HG02571 (cell line): ENCODE measurements around the gene UPB1.
A peak's percentile ranks its signal among the peaks of the same experiment; 100 is the strongest.
"Not testable (repeated sequence)": the region's sequence is repeated elsewhere in the genome, so short reads cannot be mapped to it uniquely, and the experiment has no call there.

Source experiments
- ATAC-seq: cut with Tn5 transposase; IDR thresholded peaks from one replicate; pipeline ENCODE4 v1.9.1; 2021; ENCODE audit warnings: mild to moderate bottlenecking, moderate library complexity; ENCODE audit not compliant: unreplicated experiment

The UPB1 gene

DNA sequence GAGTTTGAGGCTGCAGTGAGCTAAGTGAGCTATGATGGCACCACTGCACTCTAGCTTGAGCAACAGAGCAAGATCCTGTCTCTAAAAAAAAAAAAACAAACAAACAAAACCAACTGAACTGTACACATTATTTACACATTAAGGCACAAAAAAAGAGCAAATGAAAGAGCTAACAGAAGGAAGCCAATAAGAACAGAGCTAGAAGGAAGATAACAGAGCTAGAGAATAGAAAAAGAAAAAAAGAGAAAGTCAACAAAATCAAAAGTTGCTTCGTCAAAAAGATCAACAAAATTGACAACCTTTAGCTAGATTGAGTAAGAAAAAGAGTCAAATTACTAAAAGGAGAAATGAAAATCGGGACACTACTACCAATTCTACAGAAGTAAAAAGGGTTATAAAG lies 34.8 kb downstream of the UPB1 start:
- ATAC-seq: no peak

GRCh38 chr22:24530968-24531367 lies 35.8 kb downstream of the UPB1 start:
- ATAC-seq: not testable (repeated sequence)

DNA sequence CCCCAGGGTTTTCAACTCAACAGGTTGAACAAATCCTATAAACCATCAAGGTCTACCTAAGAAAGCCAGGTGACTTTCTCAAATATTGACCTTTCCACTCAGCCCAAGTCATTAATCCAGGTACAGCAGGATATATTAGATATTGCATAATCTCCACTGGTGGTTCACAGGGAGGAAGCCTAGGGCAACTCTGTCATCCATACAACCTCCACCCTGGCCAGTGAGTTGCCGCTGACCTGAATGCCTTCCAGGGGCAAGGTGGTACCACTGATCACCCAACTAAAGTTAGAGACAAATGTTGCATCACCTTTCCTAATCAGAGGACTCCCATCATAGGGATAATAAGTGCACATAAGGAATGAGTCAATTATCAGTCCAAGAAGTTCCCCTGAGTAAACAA lies 36.9 kb downstream of the UPB1 start:
- ATAC-seq: no peak

- no peak for ATAC-seq
Measured at GRCh38 chr22:24535348-24535747, 40.2 kb downstream of the UPB1 start.

- ATAC-seq: no peak
Measured at GRCh38 chr22:24536089-24536488, 41.0 kb downstream of the UPB1 start.

DNA sequence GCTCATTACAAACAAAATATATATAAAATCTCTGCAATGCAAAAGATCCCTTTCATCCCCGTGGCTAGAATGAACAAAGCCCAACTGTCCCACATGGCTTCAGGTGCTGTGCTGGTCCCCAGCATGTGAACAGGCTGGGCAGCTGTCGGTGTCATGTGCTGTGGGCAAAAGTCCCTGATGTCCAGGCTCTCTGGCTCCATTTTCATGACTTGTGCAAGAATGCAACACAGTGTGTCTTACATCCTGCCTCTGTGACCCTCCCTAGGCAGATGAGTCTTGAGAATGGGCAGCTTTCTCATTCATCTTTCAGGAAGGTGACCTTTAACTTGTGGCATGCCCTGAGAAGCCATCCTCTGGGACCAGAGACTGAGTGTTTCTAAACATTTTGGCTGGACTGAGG lies 45.3 kb downstream of the UPB1 start:
- ATAC-seq: no peak

DNA sequence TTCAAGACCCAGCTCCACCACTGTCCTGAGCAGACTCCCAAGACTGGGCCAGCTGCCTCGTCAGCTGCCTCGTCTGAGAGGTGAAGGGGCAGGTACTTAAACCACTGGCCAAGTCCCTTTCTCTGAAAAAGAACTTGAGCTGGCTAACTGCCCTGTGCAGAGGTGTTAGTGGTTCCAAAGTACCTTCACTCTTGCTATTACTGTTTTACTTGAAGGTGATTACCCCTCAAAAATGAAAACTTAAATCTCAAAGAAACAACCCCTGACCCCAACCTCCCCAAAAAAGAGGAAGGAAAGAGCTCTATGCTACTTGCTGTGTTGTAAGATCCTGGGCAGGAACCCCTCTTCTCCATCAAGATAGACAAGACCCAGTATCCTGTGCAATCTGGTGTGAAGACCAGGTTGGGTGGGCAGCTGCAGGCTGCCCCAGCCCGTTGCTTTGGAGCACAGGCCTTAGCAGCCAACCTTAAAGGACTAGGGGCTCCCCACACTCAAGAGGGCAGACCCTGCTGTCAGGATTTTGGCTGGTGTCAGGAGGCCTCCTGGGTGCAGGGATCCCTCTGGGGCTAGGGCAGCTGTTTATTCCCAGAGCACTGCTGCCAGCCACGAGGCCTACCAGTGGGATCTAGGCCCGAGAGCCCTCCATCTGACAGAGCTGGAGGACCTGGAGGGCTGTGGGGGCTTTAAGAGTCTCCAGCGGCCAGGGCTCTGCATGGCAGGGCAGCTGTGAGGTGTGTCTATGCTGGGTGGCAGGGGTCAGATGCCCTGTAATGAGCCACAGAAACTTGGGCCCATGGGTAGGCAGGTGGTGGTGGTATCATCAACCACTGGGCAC lies 46.8 kb downstream of the UPB1 start:
- ATAC-seq: no peak

DNA sequence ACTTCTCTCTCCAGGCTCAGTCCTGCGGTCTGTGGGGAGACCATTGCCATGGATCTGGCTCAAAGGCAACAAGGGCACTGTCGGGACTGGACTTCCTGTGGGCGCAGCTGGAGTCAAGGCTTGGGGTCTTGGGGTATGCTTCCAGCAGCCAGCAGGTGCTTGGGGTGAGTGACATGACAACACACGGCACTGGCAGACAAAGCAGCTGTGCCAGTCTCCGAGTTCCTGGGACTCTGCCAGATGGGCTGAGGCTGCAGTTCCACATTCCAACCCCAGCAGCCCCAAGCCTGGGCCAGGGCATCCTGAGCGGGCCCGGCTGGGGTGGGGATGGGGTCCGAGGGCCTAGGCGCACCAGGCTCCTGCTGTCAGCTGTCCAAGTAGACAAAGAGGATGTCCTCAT lies 47.5 kb downstream of the UPB1 start:
- no peak for ATAC-seq

GRCh38 chr22:24543185-24543601 lies 48.1 kb downstream of the UPB1 start:
- no peak for ATAC-seq

GRCh38 chr22:24543679-24544243 lies 48.6 kb downstream of the UPB1 start:
- ATAC-seq: no peak

DNA sequence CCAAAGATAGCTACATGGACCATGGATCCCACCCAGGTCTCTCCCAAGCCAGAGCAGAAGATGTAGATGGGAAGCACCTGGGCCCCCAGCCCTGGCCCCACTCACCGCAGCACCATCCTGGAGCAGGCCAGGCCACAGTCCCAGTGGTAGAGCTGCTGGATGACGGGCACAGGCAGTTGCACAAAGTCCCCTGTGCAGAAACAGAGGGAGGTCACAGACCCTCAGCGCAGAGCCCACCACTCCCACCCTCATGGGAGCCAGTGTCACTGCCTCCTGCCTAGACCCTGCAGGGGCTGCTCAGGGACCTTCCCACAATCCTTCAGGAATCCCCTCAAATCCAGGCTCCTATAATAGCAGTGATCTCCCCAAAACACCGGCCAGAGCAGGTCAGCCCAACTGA lies 53.7 kb downstream of the UPB1 start:
- no peak for ATAC-seq

GRCh38 chr22:24550028-24550901 lies 55.1 kb downstream of the UPB1 start:
- no peak for ATAC-seq

DNA sequence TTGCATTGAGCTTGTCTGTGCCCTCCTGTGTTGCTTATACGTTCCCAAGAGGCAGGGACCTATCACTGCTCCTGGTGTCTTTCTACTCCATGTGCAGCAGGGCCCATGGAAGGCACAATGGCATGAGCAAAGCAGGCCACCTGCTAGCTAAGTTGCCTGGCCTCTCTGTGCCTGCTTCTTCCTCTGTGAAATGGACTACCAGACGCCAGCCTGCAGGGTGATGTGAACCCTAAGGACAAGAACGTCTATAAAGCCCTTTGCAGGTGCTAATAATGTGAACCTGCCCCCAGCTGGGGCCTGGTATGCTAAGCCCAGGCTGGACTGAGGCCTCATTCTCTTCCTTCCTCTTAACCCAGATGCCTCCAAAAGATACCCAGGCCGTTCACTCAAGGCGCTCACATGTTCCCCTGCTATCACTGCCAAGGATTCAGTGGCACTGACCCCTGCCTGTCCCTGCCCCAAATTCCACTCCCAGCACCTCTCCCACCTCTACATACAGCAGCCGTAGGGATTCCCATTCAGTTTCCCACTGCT lies 55.8 kb downstream of the UPB1 start:
- ATAC-seq: no peak

- ATAC-seq: not testable (repeated sequence)
Measured at GRCh38 chr22:24552503-24553286, 57.6 kb downstream of the UPB1 start.

- no peak for ATAC-seq
Measured at GRCh38 chr22:24553597-24554312, 58.6 kb downstream of the UPB1 start.

GRCh38 chr22:24554313-24555164 lies 59.4 kb downstream of the UPB1 start, which contains the start of gene GUCD1:
TSS of gene GUCD1 (minus strand) at chr22:24555138. CDS start at chr22:24554991, 147 bp downstream.
- ATAC-seq: no peak

DNA sequence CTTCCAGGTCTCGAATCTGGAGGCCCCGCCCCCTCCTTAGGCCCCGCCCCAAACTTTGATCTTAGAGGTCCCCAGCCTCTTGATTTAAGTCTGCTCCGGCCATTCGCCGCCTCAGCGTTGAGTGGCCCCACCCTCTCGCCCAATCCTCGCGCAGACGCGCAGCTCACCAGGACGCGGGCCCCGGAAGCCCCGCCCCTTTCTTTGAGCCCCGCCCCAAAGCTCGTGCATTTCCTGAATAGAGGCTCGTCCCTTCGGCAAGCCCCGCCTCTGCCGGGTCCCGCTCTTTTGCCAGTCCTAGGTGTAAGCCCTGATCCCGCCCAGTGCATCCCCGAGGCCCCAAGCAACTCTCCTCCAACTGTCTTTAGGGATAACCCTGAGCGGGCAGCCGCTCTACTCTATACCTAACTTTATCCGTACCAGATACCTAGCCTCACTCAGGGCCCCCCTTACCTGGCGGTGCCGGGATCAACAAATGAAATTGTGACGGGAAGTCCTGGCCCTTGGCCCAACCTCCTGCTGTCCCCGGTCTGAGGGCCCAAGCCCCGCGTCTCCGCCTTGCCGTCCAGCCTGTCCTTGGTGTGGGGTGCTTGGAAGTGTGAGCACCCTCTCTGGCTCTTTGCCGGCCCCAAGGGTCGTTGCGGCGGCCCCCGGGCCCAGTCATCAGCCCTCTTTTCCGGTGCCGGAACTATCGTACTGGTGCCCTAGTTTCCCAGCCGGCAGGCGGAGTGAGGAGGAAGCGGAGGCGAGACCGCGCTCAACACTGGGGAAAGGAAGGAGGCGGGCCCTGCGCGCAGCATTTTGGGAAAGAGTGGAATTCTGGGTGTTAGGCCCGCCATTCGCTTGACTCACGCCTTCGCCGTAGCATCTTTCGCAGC lies 60.3 kb downstream of the UPB1 start, which contains the start of gene SNRPD3:
SNRPD3 (plus strand) TSS at position 835 of the 875 bp plus-strand sequence. CDS start 1,676 bp downstream, outside the sequence.
- peak; percentile 73 for ATAC-seq

GRCh38 chr22:24559471-24559870 lies 64.3 kb downstream of the UPB1 start:
- no peak for ATAC-seq
